ENCODE measurements around the gene SLCO2A1.
"Not testable (repeated sequence)": the region's sequence is repeated elsewhere in the genome, so short reads cannot be mapped to it uniquely, and the experiment has no call there.

The SLCO2A1 gene

GRCh38 chr3:134029734-134030378, at the start of gene SLCO2A1:
SLCO2A1 (minus strand) TSS chr3:134029925; CDS start chr3:134029802, 123 bp downstream.
- no peak for DNase-seq

GRCh38 chr3:134079111-134079547, 49.4 kb upstream of the SLCO2A1 start:
- no peak for DNase-seq

GRCh38 chr3:134078169-134078831, 48.6 kb upstream of the SLCO2A1 start:
- DNase-seq, result no peak

- DNase-seq, result no peak
Observed at GRCh38 chr3:134077649-134078161, 48.0 kb upstream of the SLCO2A1 start.

- DNase-seq, result no peak
Observed at GRCh38 chr3:134076851-134077250, 47.1 kb upstream of the SLCO2A1 start.

- DNase-seq, result no peak
Observed at GRCh38 chr3:134075846-134076245, 46.1 kb upstream of the SLCO2A1 start.

- DNase-seq, result no peak
Observed at GRCh38 chr3:134075568-134075825, 45.8 kb upstream of the SLCO2A1 start.

GRCh38 chr3:134074790-134075567, 45.3 kb upstream of the SLCO2A1 start:
- no peak for DNase-seq

GRCh38 chr3:134074001-134074789, 44.5 kb upstream of the SLCO2A1 start:
- no peak for DNase-seq

GRCh38 chr3:134073583-134073945, 43.8 kb upstream of the SLCO2A1 start:
- no peak for DNase-seq

- DNase-seq, result no peak
Observed at GRCh38 chr3:134072881-134073582, 43.3 kb upstream of the SLCO2A1 start.

GRCh38 chr3:134070281-134070680, 40.6 kb upstream of the SLCO2A1 start:
- DNase-seq, result not testable (repeated sequence)

- no peak for DNase-seq
Observed at GRCh38 chr3:134068429-134068828, 38.7 kb upstream of the SLCO2A1 start.

GRCh38 chr3:134067531-134068161, 37.9 kb upstream of the SLCO2A1 start:
- no peak for DNase-seq

GRCh38 chr3:134066651-134067530, 37.2 kb upstream of the SLCO2A1 start:
- DNase-seq, result no peak

GRCh38 chr3:134066158-134066541, 36.4 kb upstream of the SLCO2A1 start:
- no peak for DNase-seq

- no peak for DNase-seq
Observed at GRCh38 chr3:134065252-134066157, 35.8 kb upstream of the SLCO2A1 start.

GRCh38 chr3:134064081-134064480, 34.4 kb upstream of the SLCO2A1 start:
- no peak for DNase-seq

GRCh38 chr3:134061401-134061800, 31.7 kb upstream of the SLCO2A1 start:
- DNase-seq, result no peak
